GM18502 (cell line): ENCODE data around the gene CFL1.
A peak's percentile ranks its signal among the peaks of the same experiment; 100 is the strongest.
"Not testable (repeated sequence)": the region's sequence is repeated elsewhere in the genome, so short reads cannot be mapped to it uniquely, and the experiment has no call there.

ENCODE experiments used
- ATAC-seq: cut with Tn5 transposase; IDR thresholded peaks from one replicate; pipeline ENCODE4 v1.9.1; 2021; ENCODE audit warnings: mild to moderate bottlenecking; ENCODE audit not compliant: unreplicated experiment, poor library complexity

Gene CFL1

GRCh38 chr11:65844231-65844872 lies 13.6 kb downstream of the CFL1 start:
- ATAC-seq: no peak

- ATAC-seq: no peak
Observed at GRCh38 chr11:65843811-65844210, 14.2 kb downstream of the CFL1 start.

GRCh38 chr11:65842144-65842543 lies 15.8 kb downstream of the CFL1 start:
- ATAC-seq: no peak

GRCh38 chr11:65834202-65834601 lies 23.8 kb downstream of the CFL1 start:
- ATAC-seq: no peak

GRCh38 chr11:65833297-65834030 lies 24.5 kb downstream of the CFL1 start, which contains the start of gene SNX32:
SNX32 (plus strand) TSS chr11:65833963; CDS start chr11:65834066, 103 bp downstream.
- ATAC-seq: peak; percentile 86

- ATAC-seq: not testable (repeated sequence)
Observed at GRCh38 chr11:65832231-65832630, 25.7 kb downstream of the CFL1 start.

- ATAC-seq: no peak
Observed at GRCh38 chr11:65829459-65829858, 28.5 kb downstream of the CFL1 start.

GRCh38 chr11:65826984-65827735 lies 30.8 kb downstream of the CFL1 start:
- ATAC-seq: no peak

- no peak for ATAC-seq
Observed at GRCh38 chr11:65822776-65823528, 35.0 kb downstream of the CFL1 start.

- ATAC-seq: no peak
Observed at GRCh38 chr11:65821107-65821506, 36.9 kb downstream of the CFL1 start.

- ATAC-seq: peak; percentile 78
Observed at GRCh38 chr11:65817835-65818680, 39.9 kb downstream of the CFL1 start.

GRCh38 chr11:65817312-65817834 lies 40.6 kb downstream of the CFL1 start:
- no peak for ATAC-seq

GRCh38 chr11:65816696-65817095 lies 41.3 kb downstream of the CFL1 start:
- ATAC-seq: no peak

GRCh38 chr11:65814986-65815565 lies 42.9 kb downstream of the CFL1 start:
- no peak for ATAC-seq

- no peak for ATAC-seq
Observed at GRCh38 chr11:65814131-65814985, 43.6 kb downstream of the CFL1 start.

GRCh38 chr11:65811764-65812475 lies 46.1 kb downstream of the CFL1 start:
- ATAC-seq: no peak

- ATAC-seq: no peak
Observed at GRCh38 chr11:65810046-65810868, 47.7 kb downstream of the CFL1 start.
